Activated CD4-positive, alpha-beta T cell treated with anti-CD3 and anti-CD28 coated beads, Interleukin-2, amount 50 U/mL, for 4 hours (primary cell): ENCODE measurements around the gene NPHP1.
"Not testable (repeated sequence)": the region's sequence is repeated elsewhere in the genome, so short reads cannot be mapped to it uniquely, and the experiment has no call there.

Experiments used
- DNase-seq, 2 experiments: peaks; one replicate each; pipeline ENCODE4 v3.0.0-alpha.2; 2020

Gene NPHP1

GRCh38 chr2:110197452-110197851, 7.4 kb downstream of the NPHP1 start:
- no peak for DNase-seq

- not testable (repeated sequence) for DNase-seq
These were observed 14.6 kb downstream of the NPHP1 start for GRCh38 chr2:110190169-110190568.

- DNase-seq, result no peak
These were observed 22.4 kb downstream of the NPHP1 start for GRCh38 chr2:110182449-110182848.

GRCh38 chr2:110180036-110180435, 24.8 kb downstream of the NPHP1 start:
- no peak for DNase-seq

- no peak for DNase-seq
These were observed 31.3 kb downstream of the NPHP1 start for GRCh38 chr2:110173523-110173922.

GRCh38 chr2:110172506-110172905, 32.3 kb downstream of the NPHP1 start:
- DNase-seq, result no peak

GRCh38 chr2:110170102-110170501, 34.7 kb downstream of the NPHP1 start:
- no peak for DNase-seq

- DNase-seq, result no peak
These were observed 37.4 kb downstream of the NPHP1 start for GRCh38 chr2:110167326-110168000.

GRCh38 chr2:110166266-110166665, 38.5 kb downstream of the NPHP1 start:
- DNase-seq, result no peak

GRCh38 chr2:110157153-110157793, 47.5 kb downstream of the NPHP1 start:
- no peak for DNase-seq

GRCh38 chr2:110154828-110155227, 50.0 kb downstream of the NPHP1 start:
- DNase-seq, result not testable (repeated sequence)

- DNase-seq, result not testable (repeated sequence)
These were observed 50.6 kb downstream of the NPHP1 start for GRCh38 chr2:110154188-110154587.

- no peak for DNase-seq
These were observed 51.4 kb downstream of the NPHP1 start for GRCh38 chr2:110153416-110153815.

- no peak for DNase-seq
These were observed 51.9 kb downstream of the NPHP1 start for GRCh38 chr2:110152943-110153342.

- no peak for DNase-seq
These were observed 55.2 kb downstream of the NPHP1 start for GRCh38 chr2:110149330-110150220.

- no peak for DNase-seq
These were observed 57.9 kb downstream of the NPHP1 start for GRCh38 chr2:110146945-110147332.

- no peak for DNase-seq
These were observed 58.4 kb downstream of the NPHP1 start for GRCh38 chr2:110146183-110146944.

GRCh38 chr2:110143982-110144381, 60.8 kb downstream of the NPHP1 start:
- no peak for DNase-seq

GRCh38 chr2:110140401-110140800, 64.4 kb downstream of the NPHP1 start:
- DNase-seq, result no peak

GRCh38 chr2:110134025-110134424, 70.8 kb downstream of the NPHP1 start:
- no peak for DNase-seq

- DNase-seq, result no peak
These were observed 73.6 kb downstream of the NPHP1 start for GRCh38 chr2:110131166-110131565.

- no peak for DNase-seq
These were observed 74.1 kb downstream of the NPHP1 start for GRCh38 chr2:110130757-110131156.

GRCh38 chr2:110126906-110127305, 77.9 kb downstream of the NPHP1 start:
- DNase-seq, result no peak
